Dermis blood vessel endothelial cell (primary cell): ENCODE data around the gene TPBGL. TPM values are rescaled to one million over a fixed set of nuclear protein-coding genes. Genes with fewer than 3 reads are reported as not detected.
"Not testable (repeated sequence)": the region's sequence is repeated elsewhere in the genome, so short reads cannot be mapped to it uniquely, and the experiment has no call there.

ENCODE experiments used
- DNase-seq: peaks from one replicate; pipeline ENCODE4 v3.0.0; 2010
- total RNA-seq: library from RNA; depleted of rRNA; stranded (reverse); fragments of >200 nt; gene quantifications from 2 replicates; pipeline ENCODE4 v1.2.3, GENCODE V29; 2014

Gene TPBGL
- total RNA-seq, 1 donor from 2014 or later: 0.17 TPM

DNA sequence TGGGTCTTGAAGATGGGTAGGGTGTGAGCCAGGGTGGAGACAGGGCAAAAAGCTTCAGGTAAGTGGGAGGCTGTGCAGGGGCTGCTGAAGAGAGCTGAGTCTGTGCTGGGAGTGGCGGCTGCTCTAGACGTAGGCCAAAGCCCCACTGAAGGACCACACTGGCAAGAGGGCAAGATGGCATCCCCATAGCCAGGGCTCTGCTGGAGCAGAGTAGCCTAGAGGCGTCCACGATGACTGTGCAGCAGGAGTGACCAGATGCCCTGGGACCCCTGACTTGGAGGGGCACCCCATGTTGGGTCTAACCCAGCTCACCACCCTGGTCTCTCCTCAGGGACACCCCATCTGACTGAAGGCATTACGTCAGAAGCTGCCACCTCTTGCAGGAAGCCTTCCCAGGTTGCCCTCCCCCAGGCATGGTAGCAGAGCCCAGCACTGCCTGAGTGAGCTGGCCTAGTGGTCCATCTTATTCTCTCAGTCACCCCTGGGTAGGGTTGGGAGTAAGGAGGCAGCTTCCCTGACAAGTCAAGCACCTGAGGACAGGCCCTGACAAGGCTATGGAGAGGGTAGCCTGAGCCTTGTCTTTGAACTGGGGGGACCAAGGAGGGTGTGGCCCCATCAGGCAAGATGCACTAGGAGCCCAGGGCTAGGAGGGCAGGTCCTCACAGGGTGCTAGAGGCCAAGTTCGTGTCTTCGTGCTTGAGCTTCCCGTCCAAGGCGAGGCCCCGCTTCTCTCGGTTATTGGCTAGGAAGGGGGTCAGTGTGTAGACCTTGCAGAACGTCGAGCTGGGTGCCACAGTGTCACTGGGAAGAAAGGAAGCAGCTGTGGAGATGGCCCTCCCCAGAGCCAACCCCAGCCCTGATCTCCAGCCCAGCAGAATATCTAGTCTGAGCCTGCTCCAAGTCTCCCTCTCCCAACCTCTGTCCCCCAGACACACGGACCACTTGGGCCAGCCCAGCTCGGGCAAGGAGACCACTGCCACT lies 33.1 kb downstream of the TPBGL start:
- no peak for DNase-seq

DNA sequence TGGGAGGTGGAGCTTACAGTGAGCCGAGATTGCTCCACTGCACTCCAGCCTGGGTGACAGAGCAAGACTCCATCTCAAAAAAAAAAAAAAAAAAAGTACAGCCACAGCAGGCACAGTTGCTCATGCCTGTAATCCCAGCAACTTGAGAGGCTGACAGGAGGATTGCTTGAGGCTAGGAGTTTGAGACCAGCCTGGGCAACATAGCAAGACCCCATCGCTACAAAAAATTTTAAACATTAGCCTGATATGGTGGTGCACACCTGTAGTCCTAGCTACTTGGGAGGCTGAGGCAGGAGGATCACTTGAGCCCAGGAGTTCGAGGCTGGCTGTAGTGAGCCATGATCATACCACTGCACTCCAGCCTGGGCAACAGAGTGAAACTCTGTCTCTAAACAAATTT lies 34.1 kb downstream of the TPBGL start:
- not testable (repeated sequence) for DNase-seq

GRCh38 chr11:75275581-75275980 lies 35.0 kb downstream of the TPBGL start:
- peak; percentile 90 for DNase-seq

- DNase-seq: no peak
Measured at GRCh38 chr11:75276186-75276585, 35.6 kb downstream of the TPBGL start.

DNA sequence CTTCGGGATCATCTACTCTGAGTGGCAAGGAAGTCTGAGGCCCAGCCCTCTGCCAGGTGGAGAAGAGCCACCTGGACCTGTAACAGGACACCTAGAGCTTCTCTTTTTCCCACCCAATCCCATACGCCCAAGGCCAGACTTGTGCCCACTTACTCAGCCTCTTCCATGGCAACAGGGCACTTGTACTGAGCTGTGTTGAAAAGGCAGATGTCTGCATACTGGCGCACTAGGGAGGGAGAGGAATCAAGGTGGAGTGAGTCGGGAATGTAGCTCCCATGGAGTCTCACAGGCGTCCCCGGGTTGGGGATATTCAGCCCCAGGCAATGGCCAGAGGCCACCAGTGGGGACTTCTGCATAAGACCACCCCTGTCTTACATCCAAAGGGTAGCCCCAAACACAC lies 36.1 kb downstream of the TPBGL start:
- DNase-seq: no peak

- DNase-seq: no peak
Measured at GRCh38 chr11:75277211-75277805, 36.7 kb downstream of the TPBGL start.

- no peak for DNase-seq
Measured at GRCh38 chr11:75277991-75278790, 37.6 kb downstream of the TPBGL start.

GRCh38 chr11:75279273-75279672 lies 38.7 kb downstream of the TPBGL start:
- DNase-seq: no peak

GRCh38 chr11:75280227-75280701 lies 39.7 kb downstream of the TPBGL start:
- peak; percentile 92 for DNase-seq

- peak; percentile 56 for DNase-seq
Measured at GRCh38 chr11:75280770-75281468, 40.3 kb downstream of the TPBGL start.

GRCh38 chr11:75281469-75282095 lies 41.0 kb downstream of the TPBGL start:
- no peak for DNase-seq

DNA sequence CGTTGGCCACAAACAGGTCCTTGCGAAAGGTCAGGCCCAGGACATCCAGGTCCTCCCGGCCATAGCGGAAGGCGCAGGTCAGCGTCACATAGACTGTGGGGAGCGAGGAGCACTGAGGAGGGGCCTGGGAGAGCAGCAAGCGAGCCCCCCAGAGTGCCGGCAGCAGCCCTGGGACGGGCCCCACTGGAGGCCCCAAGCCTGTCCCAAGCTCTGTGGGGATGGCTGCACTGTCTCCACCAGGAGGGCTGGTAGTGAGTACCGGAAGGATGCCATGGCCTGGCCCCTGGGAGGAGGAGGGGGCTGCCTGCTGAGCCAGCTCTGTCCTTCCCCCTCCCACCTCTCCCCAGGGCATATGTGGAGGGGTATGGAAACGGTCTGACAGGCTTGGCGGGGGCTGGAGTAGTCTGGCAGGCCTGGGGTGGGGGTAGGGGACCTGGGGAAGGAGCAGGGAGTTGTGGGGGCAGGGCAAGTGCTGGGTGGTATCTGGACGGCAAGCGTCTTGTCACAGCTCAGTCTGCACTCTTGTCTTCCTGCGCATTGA lies 42.9 kb downstream of the TPBGL start:
- no peak for DNase-seq

- DNase-seq: no peak
Measured at GRCh38 chr11:75285776-75286360, 45.3 kb downstream of the TPBGL start.

GRCh38 chr11:75286826-75287465 lies 46.4 kb downstream of the TPBGL start:
- peak; percentile 27 for DNase-seq

GRCh38 chr11:75287579-75287978 lies 47.0 kb downstream of the TPBGL start:
- DNase-seq: no peak

- DNase-seq: no peak
Measured at GRCh38 chr11:75289511-75289760, 48.9 kb downstream of the TPBGL start.

GRCh38 chr11:75289919-75290318 lies 49.3 kb downstream of the TPBGL start:
- DNase-seq: no peak

GRCh38 chr11:75291741-75292140 lies 51.2 kb downstream of the TPBGL start:
- DNase-seq: no peak

DNA sequence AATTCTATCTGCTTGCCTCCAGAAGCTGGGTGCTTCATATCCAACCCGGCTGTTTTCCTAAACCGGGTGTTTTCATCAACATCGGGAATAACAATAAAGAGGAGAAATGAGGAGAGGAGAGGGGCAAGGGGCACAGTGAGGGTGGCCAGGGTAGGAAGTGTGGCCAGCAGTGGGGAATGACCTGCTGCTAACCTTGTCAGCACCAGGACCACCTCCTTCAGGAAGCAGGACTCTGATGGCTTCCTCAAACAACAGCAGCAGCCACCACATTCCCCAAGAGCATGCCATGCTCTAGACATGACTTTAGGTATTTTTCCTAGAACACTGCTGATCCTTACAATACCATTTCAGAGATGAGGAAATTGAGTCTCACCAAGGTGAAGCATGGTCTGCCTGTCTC lies 52.4 kb downstream of the TPBGL start:
- peak; percentile 79 for DNase-seq
